ENCODE data around the gene IDH2. TPM values are rescaled to one million over a fixed set of nuclear protein-coding genes. Genes with fewer than 3 reads are reported as not detected.
"Not testable (repeated sequence)": the region's sequence is repeated elsewhere in the genome, so short reads cannot be mapped to it uniquely, and the experiment has no call there.

Gene IDH2
- total and polyA plus RNA-seq, 2 donors from 2014 or later, result 87.0 to 545 TPM

DNA sequence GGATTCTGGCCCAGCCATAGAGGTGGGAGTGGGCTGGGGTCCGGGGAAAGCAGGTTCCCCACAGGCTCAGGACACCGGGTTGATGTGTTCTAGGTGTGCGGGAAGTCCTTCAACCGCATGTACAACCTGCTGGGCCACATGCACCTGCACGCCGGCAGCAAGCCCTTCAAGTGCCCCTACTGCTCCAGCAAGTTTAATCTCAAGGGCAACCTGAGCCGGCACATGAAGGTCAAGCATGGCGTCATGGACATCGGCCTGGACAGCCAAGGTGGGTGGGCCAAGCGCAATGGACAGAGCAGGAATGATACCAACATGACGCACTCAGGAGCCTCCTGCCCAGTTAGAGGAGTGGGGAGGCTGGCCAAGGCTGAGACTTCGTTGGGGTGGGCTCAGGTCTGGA lies 28.2 kb downstream of the IDH2 start:
- H3K36me3 ChIP-seq (ENCODE audit: control insufficient read depth in 2 of 3, insufficient read depth in 3 of 3, low read length in 3 of 3), result peaks cover 2 to 14% (median 5%) of the 10 kb centered on the region in 3 donors

DNA sequence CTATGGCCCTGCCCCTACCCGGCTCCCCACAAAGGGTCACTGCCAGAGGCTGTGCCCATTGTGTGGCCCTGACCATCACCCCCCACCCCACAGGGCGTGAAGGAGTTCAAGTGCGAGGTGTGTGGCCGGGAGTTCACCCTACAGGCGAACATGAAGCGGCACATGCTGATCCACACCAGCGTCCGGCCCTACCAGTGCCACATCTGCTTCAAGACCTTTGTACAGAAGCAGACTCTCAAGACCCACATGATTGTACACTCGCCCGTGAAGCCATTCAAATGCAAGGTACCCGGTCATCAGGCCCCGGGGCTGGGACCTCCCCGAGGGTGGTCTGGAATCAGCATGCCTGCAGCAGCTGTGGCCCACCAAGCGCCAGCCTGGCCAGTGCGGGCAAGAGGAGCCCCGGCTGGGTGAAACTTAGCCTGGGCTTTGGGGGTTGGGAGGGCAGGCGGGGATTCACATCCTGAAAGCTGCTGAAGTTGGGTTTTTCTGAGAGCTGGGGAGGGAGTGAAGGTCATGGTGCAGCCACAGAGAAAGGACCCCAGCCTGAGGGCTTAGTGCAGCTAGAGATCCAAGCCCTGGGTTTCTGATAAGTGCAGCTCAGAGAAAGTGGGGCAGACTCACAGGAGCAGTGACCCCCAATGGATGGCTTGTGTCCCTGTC lies 29.2 kb downstream of the IDH2 start:
- no peaks in the 10 kb centered on the region for H3K27me3 ChIP-seq (ENCODE audit: control insufficient read depth, insufficient read depth, low read length)
- peaks cover 0 to 16% (median 3%) of the 10 kb centered on the region in 3 donors for H3K4me1 ChIP-seq (ENCODE audit: control insufficient read depth in 2 of 3, insufficient read depth in 2 of 3, low read depth in 1 of 3, low read length in 3 of 3)
- peaks cover under 1 to 10% (median 3%) of the 10 kb centered on the region in 3 donors for H3K36me3 ChIP-seq (ENCODE audit: control insufficient read depth in 2 of 3, insufficient read depth in 3 of 3, low read length in 3 of 3)
- TF ChIP-seq, protein P1, sequence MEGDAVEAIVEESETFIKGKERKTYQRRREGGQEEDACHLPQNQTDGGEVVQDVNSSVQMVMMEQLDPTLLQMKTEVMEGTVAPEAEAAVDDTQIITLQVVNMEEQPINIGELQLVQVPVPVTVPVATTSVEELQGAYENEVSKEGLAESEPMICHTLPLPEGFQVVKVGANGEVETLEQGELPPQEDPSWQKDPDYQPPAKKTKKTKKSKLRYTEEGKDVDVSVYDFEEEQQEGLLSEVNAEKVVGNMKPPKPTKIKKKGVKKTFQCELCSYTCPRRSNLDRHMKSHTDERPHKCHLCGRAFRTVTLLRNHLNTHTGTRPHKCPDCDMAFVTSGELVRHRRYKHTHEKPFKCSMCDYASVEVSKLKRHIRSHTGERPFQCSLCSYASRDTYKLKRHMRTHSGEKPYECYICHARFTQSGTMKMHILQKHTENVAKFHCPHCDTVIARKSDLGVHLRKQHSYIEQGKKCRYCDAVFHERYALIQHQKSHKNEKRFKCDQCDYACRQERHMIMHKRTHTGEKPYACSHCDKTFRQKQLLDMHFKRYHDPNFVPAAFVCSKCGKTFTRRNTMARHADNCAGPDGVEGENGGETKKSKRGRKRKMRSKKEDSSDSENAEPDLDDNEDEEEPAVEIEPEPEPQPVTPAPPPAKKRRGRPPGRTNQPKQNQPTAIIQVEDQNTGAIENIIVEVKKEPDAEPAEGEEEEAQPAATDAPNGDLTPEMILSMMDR (IDR thresholded peaks at IDR 0.05; ENCODE audit: borderline replicate concordance, extremely low read depth, insufficient read depth), result no peak
- no peak for DNase-seq
- no peak for FAIRE-seq
- no peaks in the 10 kb centered on the region for H3K9me3 ChIP-seq (ENCODE audit: control insufficient read depth in 2 of 3, insufficient read depth in 1 of 3, low read length in 3 of 3)
- H3K4me3 ChIP-seq (ENCODE audit: low read length in 3 of 3), result no peak overlapping the region
- intact Hi-C loops (cut with DNase I), result loop anchor here (10.0 kb wide), 1 partner anchor 338 kb away; no protein-coding TSS in a partner anchor
- H3K9ac ChIP-seq (ENCODE audit: low read length in 3 of 3), result peak overlapping the region in 1 of 3 donors; percentile 34
- peak overlapping the region; percentile 51 to 58 for H3K27ac ChIP-seq (ENCODE audit: low read depth in 2 of 2, low read length in 2 of 2)

More for the DNA sequence above, 28.2 kb downstream of the IDH2 start:
- no peak overlapping the region for H3K9ac ChIP-seq (ENCODE audit: low read length in 3 of 3)
- DNase-seq, result no peak
- no peak overlapping the region for H3K4me3 ChIP-seq (ENCODE audit: low read length in 3 of 3)
- intact Hi-C loops (cut with DNase I), result loop anchor here (10.0 kb wide), 1 partner anchor 339 kb away; no protein-coding TSS in a partner anchor
- H3K27me3 ChIP-seq (ENCODE audit: control insufficient read depth, insufficient read depth, low read length), result no peaks in the 10 kb centered on the region
- H3K9me3 ChIP-seq (ENCODE audit: control insufficient read depth in 2 of 3, insufficient read depth in 1 of 3, low read length in 3 of 3), result no peaks in the 10 kb centered on the region
- H3K4me1 ChIP-seq (ENCODE audit: control insufficient read depth in 2 of 3, insufficient read depth in 2 of 3, low read depth in 1 of 3, low read length in 3 of 3), result peaks cover 0 to 16% (median 7%) of the 10 kb centered on the region in 3 donors
- no peak for FAIRE-seq
- H3K27ac ChIP-seq (ENCODE audit: low read depth in 2 of 2, low read length in 2 of 2), result peak overlapping the region; percentile 85 to 91
- TF ChIP-seq, protein P1 (IDR thresholded peaks at IDR 0.05; ENCODE audit: borderline replicate concordance, extremely low read depth, insufficient read depth), result no peak

DNA sequence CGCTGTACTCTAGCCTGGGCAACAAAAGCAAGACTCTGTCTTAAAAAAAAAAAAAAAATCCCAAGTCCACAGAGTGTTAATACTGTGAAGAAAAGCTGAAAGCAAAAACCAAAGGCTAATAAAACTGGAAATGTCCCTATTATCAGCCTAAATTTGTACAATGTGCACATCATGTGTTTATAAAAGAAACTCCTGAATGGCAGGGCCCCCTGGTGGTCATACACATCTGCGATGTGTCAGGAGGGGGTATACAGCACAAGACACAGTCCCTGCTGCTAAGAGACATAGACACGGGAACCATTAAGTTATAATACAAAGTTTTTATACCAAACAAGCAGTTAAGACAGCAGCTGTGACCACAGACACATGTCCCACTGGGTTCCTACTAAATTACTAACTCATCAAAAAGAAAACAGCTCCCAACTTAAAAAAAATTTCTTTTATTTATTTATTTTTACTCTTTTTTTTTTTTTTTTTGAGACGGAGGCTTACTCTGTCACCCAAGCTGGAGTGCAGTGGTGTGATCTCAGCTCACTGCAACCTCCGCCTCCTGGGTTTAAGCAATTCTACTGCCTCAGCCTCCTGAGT lies 31.0 kb downstream of the IDH2 start:
- H3K27me3 ChIP-seq (ENCODE audit: control insufficient read depth, insufficient read depth, low read length), result no peaks in the 10 kb centered on the region
- H3K4me3 ChIP-seq (ENCODE audit: low read length in 3 of 3), result no peak overlapping the region
- no peaks in the 10 kb centered on the region for H3K9me3 ChIP-seq (ENCODE audit: control insufficient read depth in 2 of 3, insufficient read depth in 1 of 3, low read length in 3 of 3)
- intact Hi-C loops (cut with DNase I), result loop anchor here (10.0 kb wide), 1 partner anchor 337 kb away; no protein-coding TSS in a partner anchor
- FAIRE-seq (peak; percentile 6), DNase-seq (peak; percentile 78 to 93 (median 82))
- no peak overlapping the region for H3K9ac ChIP-seq (ENCODE audit: low read length in 3 of 3)
- TF ChIP-seq, protein P1 (IDR thresholded peaks at IDR 0.05; ENCODE audit: borderline replicate concordance, extremely low read depth, insufficient read depth), result peak; percentile 77
- no peak overlapping the region for H3K27ac ChIP-seq (ENCODE audit: low read depth in 2 of 2, low read length in 2 of 2)
- H3K36me3 ChIP-seq (ENCODE audit: control insufficient read depth in 2 of 3, insufficient read depth in 3 of 3, low read length in 3 of 3), result peaks cover 3 to 9% (median 3%) of the 10 kb centered on the region in 3 donors
- peaks cover 0 to 15% (median 0%) of the 10 kb centered on the region in 3 donors for H3K4me1 ChIP-seq (ENCODE audit: control insufficient read depth in 2 of 3, insufficient read depth in 2 of 3, low read depth in 1 of 3, low read length in 3 of 3)

DNA sequence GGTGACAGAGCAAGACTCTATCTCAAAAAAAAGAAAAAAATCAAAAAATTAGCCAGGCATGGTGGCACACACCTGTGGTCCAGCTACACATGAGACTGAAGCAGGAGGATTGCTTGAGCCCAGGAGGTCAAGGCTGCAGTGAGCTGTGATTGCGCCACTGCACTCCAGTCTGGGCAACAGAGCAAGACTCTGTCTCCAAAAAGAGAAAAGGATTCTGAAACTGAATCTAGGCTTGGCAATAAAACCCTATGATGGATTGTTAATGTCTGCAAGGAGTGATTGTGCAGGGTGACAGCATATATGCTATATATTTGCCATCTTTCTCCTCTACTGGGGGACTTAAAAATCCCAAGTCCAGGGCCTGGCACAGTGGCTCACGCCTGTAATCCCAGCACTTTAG lies 31.6 kb downstream of the IDH2 start:
- H3K4me1 ChIP-seq (ENCODE audit: control insufficient read depth in 2 of 3, insufficient read depth in 2 of 3, low read depth in 1 of 3, low read length in 3 of 3); H3K9ac ChIP-seq (ENCODE audit: low read length in 3 of 3); H3K27ac ChIP-seq (ENCODE audit: low read depth in 2 of 2, low read length in 2 of 2); H3K9me3 ChIP-seq (ENCODE audit: control insufficient read depth in 2 of 3, insufficient read depth in 1 of 3, low read length in 3 of 3); DNase-seq; H3K4me3 ChIP-seq (ENCODE audit: low read length in 3 of 3); H3K36me3 ChIP-seq (ENCODE audit: control insufficient read depth in 2 of 3, insufficient read depth in 3 of 3, low read length in 3 of 3); FAIRE-seq; H3K27me3 ChIP-seq (ENCODE audit: control insufficient read depth, insufficient read depth, low read length): not testable (repeated sequence)
- intact Hi-C loops (cut with DNase I), result loop anchor here (10.0 kb wide), 1 partner anchor 336 kb away; no protein-coding TSS in a partner anchor

Measured in kidney (tissue), 14 donors.